GM12891 (cell line): ENCODE results near the gene VPS13D.
A peak's percentile ranks its signal among the peaks of the same experiment; 100 is the strongest.

ENCODE experiments used
- DNase-seq: peaks from one replicate; pipeline ENCODE4 v3.0.0; 2011; ENCODE audit warnings: low spot score; ENCODE audit not compliant: insufficient read length
- FAIRE-seq: peaks from 2 replicates; lab custom pipeline; 2011; peaks lifted over from hg19 to GRCh38; lab: Jason Lieb, UNC
- PAX5 ChIP-seq: IDR thresholded peaks from 2 replicates; pipeline ENCODE4 v1.6.1; 2011; ENCODE audit warnings: low read length, moderate library complexity, mild to moderate bottlenecking; ENCODE audit not compliant: insufficient read depth, severe bottlenecking
- POLR2A ChIP-seq: IDR thresholded peaks from 2 replicates; pipeline ENCODE4 v1.6.1; 2011; ENCODE audit warnings: low read depth, low read length, control low read depth
- POLR2AphosphoS5 ChIP-seq: IDR thresholded peaks from 2 replicates; pipeline ENCODE4 v1.6.1; 2011; ENCODE audit warnings: low read depth, low read length, control low read depth
- POU2F2 ChIP-seq: IDR thresholded peaks from 2 replicates; pipeline ENCODE4 v1.6.1; 2011; ENCODE audit warnings: low read depth, mild to moderate bottlenecking, control low read depth, low read length, moderate library complexity
- SPI1 ChIP-seq: IDR thresholded peaks from 2 replicates; pipeline ENCODE4 v1.6.1; 2011; ENCODE audit warnings: low read depth, low read length, control low read depth
- TAF1 ChIP-seq: IDR thresholded peaks from 2 replicates; pipeline ENCODE4 v1.6.1; 2011; ENCODE audit warnings: low read depth, low read length, control low read depth

Gene VPS13D

GRCh38 chr1:12197483-12197880, 32.3 kb upstream of the VPS13D start:
- no peak for FAIRE-seq
- TF ChIP-seq POU2F2 (no peak), POLR2AphosphoS5 (no peak)
- no peak for DNase-seq

DNA sequence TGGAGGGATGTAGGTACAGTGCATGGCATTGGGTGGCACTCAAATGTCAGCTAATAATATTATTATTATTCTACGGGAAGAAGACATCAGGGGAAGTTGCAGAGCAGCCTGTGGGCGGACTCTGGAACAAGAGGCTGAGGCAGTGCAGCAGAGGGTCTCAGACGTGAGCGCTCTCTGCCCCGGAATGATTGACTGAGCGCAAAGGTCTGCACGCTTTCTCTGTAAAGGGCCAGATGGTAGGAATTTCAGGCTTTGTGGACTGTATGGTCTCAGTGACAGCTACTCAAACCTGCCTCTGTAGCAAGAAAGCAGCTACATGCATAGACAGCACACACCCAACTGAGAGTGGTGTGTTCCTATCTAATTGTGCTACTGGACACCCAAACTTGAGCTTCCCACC, 29.6 kb upstream of the VPS13D start:
- TF ChIP-seq SPI1 (no peak), POU2F2 (no peak), PAX5 (no peak), POLR2A (no peak), TAF1 (no peak), POLR2AphosphoS5 (no peak)
- no peak for DNase-seq
- no peak for FAIRE-seq

GRCh38 chr1:12201352-12202189, 28.3 kb upstream of the VPS13D start:
- FAIRE-seq, result peak; percentile 80

GRCh38 chr1:12202190-12202497, 27.7 kb upstream of the VPS13D start:
- FAIRE-seq (no peak), DNase-seq (no peak)
- TF ChIP-seq POU2F2, result no peak
- TF ChIP-seq TAF1, result no peak
- TF ChIP-seq PAX5, result no peak
- no peak for TF ChIP-seq POLR2AphosphoS5
- no peak for TF ChIP-seq POLR2A
- no peak for TF ChIP-seq SPI1

More at GRCh38 chr1:12201352-12202189, 28.3 kb upstream of the VPS13D start:
- no peak for TF ChIP-seq SPI1
- no peak for TF ChIP-seq POU2F2
- no peak for TF ChIP-seq POLR2A
- no peak for TF ChIP-seq POLR2AphosphoS5
- TF ChIP-seq PAX5, result no peak
- no peak for TF ChIP-seq TAF1
- DNase-seq, result no peak

GRCh38 chr1:12202577-12202976, 27.3 kb upstream of the VPS13D start:
- TF ChIP-seq POLR2A (no peak), TAF1 (no peak), SPI1 (no peak), POLR2AphosphoS5 (no peak), POU2F2 (no peak), PAX5 (no peak)
- DNase-seq (no peak), FAIRE-seq (no peak)

DNA sequence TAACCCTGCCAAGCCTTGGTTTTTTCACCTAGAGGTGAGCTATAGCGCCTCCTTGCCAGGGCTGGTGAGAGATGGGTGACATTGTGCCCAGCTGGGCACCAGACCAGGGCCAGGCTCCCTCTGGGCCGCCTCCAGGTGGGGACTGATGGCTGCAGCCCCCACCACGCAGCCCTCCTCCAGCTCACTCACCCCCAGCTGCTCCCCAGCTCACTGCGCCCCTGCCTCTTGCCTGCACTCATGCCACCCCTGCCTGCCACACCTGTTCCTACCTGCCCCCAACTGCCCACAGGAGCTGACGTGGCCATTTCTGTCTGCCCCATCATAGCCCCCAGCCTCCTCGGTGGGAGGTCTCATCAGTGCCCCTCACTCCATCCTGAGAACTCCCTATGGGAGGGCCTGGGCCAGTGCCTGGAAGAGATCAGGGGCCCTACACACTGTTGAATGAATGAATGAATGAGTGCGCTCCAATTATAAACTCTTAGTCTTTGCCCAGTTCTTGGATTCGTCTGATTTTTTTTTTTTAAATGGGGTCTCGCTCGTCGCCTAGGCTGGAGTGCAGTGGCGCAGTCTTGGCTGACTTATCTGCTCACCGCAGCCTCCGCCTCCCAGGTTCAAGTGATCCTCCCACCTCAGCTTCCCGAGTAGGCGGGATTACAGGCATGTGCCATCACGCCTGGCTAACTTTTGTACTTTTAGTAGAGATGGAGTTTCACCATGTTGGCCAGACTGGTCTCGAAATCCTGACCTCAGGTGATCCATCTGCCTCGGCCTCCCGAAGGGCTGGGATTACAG, 26.4 kb upstream of the VPS13D start:
- no peak for DNase-seq
- peak; percentile 20 for FAIRE-seq
- TF ChIP-seq POLR2AphosphoS5, result no peak
- no peak for TF ChIP-seq POU2F2
- no peak for TF ChIP-seq PAX5
- TF ChIP-seq SPI1, result no peak
- TF ChIP-seq POLR2A, result no peak
- no peak for TF ChIP-seq TAF1

DNA sequence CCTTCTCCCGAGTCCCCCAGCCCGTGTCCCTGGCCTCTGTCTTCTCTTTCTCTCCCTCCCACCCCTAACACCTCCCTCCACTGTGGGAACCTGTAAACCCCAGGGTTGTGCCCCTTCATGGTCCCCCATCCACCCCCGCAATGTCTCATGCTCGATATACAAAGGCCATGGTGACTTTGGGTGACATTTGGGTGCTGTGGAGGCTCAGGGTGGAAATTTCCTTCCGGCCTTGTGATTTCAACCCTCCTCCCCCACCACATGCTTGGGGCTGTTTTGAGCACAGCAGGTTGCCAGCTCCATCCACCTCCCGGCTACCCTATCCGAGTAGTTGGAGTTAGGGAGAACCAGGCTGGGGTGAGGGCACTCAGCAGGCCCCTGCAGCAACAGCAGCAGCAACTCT, 25.7 kb upstream of the VPS13D start:
- no peak for DNase-seq
- FAIRE-seq, result peak; percentile 71
- TF ChIP-seq POU2F2, result peak; percentile 95
- no peak for TF ChIP-seq POLR2A
- TF ChIP-seq PAX5, result no peak

- FAIRE-seq (no peak), DNase-seq (no peak)
- no peak for TF ChIP-seq TAF1
- no peak for TF ChIP-seq POU2F2
- no peak for TF ChIP-seq SPI1
- no peak for TF ChIP-seq POLR2AphosphoS5
- no peak for TF ChIP-seq PAX5
- TF ChIP-seq POLR2A, result no peak
Observed at GRCh38 chr1:12204754-12205658, 24.8 kb upstream of the VPS13D start.

- no peak for DNase-seq
- TF ChIP-seq SPI1 (no peak), PAX5 (no peak), POU2F2 (no peak), POLR2AphosphoS5 (no peak), TAF1 (no peak), POLR2A (no peak)
- FAIRE-seq, result no peak
Observed at GRCh38 chr1:12206238-12206637, 23.6 kb upstream of the VPS13D start.
